Immature natural killer cell (primary cell): ENCODE measurements around the gene CLUH. TPM values are rescaled to one million over a fixed set of nuclear protein-coding genes. Genes with fewer than 3 reads are reported as not detected.

Source experiments
- DNase-seq, 3 donors: peaks; one replicate each; pipeline ENCODE4 v3.0.0; 2022; ENCODE audit warnings: mixed read lengths in 1 of 3
- H3K27ac Mint-ChIP-seq, 6 donors: one replicate each; pipeline ENCODE4 v1.8.0; 2020; ENCODE audit warnings: mixed read lengths in 6 of 6, mild to moderate bottlenecking in 5 of 6, inconsistent platforms in 4 of 6, moderate library complexity in 3 of 6
- H3K27me3 Mint-ChIP-seq, 3 donors: one replicate each; pipeline ENCODE4 v1.8.0; 2020 to 2021; ENCODE audit warnings: low read depth in 3 of 3, mild to moderate bottlenecking in 3 of 3, mixed read lengths in 3 of 3, moderate library complexity in 3 of 3, inconsistent platforms in 1 of 3
- H3K36me3 Mint-ChIP-seq, 3 donors: one replicate each; pipeline ENCODE4 v1.8.0; 2020; ENCODE audit warnings: mixed read lengths in 3 of 3, inconsistent platforms in 2 of 3, mild to moderate bottlenecking in 2 of 3
- H3K4me1 Mint-ChIP-seq, 2 donors: one replicate each; pipeline ENCODE4 v1.8.0; 2020; ENCODE audit warnings: inconsistent platforms in 2 of 2, mild to moderate bottlenecking in 2 of 2, mixed read lengths in 2 of 2, moderate library complexity in 1 of 2
- H3K4me3 Mint-ChIP-seq, 5 donors: one replicate each; pipeline ENCODE4 v1.8.0; 2020; ENCODE audit warnings: mild to moderate bottlenecking in 5 of 5, mixed read lengths in 5 of 5, inconsistent platforms in 3 of 5, moderate library complexity in 3 of 5
- H3K9me3 Mint-ChIP-seq, 6 donors: one replicate each; pipeline ENCODE4 v1.8.0; 2020; ENCODE audit warnings: mild to moderate bottlenecking in 6 of 6, mixed read lengths in 6 of 6, inconsistent platforms in 4 of 6, moderate library complexity in 3 of 6
- polyA plus RNA-seq, 3 donors: library from polyadenylated mRNA; unstranded; fragments of 300-500 nt; fragmentation: Illumina TruSeq; gene quantifications; one replicate each; pipeline ENCODE4 v1.2.3, GENCODE V29; 2021

CLUH gene
- polyA plus RNA-seq, 3 donors from 2014 or later: 4.6 to 11.6 (median 7.4) TPM

DNA sequence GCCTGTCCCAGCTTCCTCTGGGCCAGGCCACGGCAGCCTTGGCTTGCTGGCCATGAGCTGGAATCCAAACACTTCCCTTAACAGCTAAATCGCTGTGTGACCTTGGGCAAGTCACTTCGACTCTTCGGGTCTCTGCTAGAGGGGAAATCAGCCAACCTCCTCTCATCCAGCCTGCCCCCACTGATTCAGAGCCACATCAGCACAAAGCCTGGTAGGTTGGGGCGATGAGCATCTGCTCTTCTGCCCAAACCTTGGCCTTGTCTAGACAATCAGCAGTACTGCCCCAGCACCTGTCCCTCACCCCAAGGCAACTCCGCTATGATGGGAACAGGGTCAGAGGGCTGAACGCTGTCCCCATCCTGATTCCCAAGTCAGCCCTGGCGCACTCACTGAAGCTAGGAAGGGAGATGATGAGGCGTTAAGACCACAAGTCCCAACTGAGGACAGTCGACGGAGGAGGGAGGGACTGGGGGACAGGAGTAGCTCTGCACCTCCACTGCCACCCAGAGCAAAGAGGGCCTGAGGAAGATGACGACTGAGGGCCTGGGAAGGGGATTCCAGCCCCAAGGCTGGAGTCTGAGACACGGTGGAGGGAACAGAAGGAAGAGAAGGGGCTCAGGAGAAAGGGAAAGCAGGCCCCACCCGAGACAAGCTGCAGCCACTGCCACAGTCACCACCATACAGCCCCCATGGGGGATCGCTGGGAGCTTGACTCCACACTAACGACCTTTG, 1.3 kb downstream of the CLUH start:
- peaks cover 2 to 12% (median 5%) of the 10 kb centered on the region in 3 donors for H3K27me3 Mint-ChIP-seq
- H3K9me3 Mint-ChIP-seq: no peaks in the 10 kb centered on the region
- peaks cover 34 to 36% of the 10 kb centered on the region in 2 donors for H3K4me1 Mint-ChIP-seq
- DNase-seq: no peak
- H3K4me3 Mint-ChIP-seq: peak overlapping the region; percentile 80 to 87 (median 86)
- no peaks in the 10 kb centered on the region for H3K36me3 Mint-ChIP-seq
- H3K27ac Mint-ChIP-seq: peak overlapping the region; percentile 66 to 87 (median 76)

DNA sequence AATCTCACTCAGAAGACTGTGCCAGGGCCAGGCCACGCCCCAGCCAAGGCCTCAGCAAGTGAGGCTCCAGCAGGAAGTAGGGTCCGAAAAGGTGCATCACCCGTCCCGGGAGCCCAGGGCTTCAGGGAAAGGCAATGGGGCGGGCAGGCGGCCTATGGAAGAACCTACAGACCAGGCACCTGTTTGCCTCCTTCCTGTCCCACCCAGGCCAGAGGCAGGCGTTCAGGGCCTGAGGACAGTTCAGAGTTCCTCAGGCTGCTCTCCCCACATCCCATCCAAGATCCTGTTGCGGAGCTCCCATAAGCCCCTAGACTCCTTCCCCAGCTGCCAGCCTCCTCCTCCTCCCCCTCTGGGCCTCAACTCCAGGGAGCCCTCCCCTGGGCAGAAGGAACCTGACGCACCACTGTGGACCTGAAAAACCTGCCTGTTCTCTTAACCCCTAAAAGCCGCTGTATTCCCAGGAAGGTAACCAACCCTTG, 2.3 kb downstream of the CLUH start:
- Mint-ChIP-seq H3K4me3 (peak overlapping the region in 3 of 5 donors; percentile 55 to 87 (median 86)), H3K9me3 (no peaks in the 10 kb centered on the region), H3K27me3 (peaks cover 4 to 12% (median 5%) of the 10 kb centered on the region in 3 donors), H3K4me1 (peaks cover 34 to 37% of the 10 kb centered on the region in 2 donors), H3K36me3 (no peaks in the 10 kb centered on the region), H3K27ac (peak overlapping the region in 1 of 6 donors; percentile 40)
- no peak for DNase-seq

DNA sequence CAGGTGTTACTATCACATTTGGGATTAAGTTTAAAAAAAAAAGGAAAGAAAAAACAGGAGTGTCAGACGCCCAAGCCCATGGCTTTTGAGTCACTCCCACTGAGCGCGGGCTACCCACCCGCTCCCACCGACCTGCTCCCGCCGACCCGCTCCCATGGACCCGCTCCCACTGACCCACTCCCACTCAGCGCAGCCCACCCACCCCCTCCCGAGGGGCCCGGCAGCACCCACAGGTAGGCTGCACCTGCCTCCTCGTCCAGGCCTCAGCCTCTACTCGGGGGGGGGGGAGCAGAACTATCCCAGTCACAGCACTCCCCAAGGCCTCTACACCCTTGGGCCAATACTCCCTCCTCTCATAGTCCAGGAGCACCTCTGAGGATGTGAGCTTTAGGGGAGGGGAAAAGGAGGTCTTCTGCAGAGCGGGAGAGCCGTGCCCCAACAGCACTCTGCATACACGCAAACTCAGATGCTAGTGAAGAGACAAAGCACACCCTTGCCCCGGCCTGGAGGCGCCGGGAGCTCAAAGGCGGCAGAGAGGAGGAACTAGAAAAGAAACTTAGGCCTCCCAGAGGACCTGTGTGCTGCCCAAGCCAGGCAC, 2.9 kb downstream of the CLUH start:
- Mint-ChIP-seq H3K36me3 (no peaks in the 10 kb centered on the region), H3K4me1 (peaks cover 32 to 37% of the 10 kb centered on the region in 2 donors), H3K27me3 (peaks cover 4 to 12% (median 5%) of the 10 kb centered on the region in 3 donors), H3K9me3 (no peaks in the 10 kb centered on the region), H3K27ac (peak overlapping the region in 1 of 6 donors; percentile 53), H3K4me3 (peak overlapping the region in 1 of 5 donors; percentile 47)
- DNase-seq: no peak

DNA sequence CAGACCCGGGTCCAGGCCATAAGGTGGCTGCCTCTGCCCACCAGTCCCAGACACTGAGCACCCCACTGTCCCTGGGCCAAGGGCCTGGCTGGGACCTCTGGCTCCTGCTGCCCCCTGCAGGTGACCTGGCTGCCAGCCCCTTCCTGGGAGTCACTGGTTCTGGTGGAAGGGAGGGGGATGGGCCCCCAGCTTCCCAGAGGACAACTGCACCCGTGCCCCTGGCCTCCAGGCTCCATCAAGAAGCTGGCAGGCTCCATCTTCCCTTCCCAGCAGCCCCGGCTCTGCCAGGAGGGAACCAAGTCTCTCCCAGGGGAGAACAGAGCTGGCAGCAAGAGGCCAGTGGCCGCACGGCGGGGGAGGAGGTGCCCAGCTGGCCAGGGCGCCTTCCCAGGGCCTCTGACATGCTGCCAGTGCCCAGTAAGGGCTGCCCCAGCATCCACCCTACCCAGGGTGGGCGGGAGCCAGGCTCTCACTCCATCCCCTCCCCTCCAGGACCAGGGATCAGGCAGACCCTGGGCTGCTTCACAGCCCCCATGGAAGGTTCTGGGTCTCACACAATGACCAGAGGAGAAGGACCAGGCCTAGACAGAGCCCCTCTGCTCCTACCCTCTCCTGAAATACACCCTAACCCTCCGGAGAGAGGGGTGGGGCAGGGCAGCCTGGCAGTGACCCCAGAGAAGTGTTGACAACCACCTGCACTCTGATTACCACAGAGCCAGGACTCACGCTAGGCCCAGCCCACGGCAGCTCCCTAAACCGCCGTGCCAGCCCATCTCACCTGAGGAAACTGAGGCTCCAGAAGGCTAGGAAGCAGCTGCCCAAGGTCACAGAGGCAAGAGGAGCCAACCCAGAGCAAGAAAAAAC, 3.6 kb downstream of the CLUH start:
- DNase-seq: no peak
- no peaks in the 10 kb centered on the region for H3K9me3 Mint-ChIP-seq
- peaks cover 31 to 37% of the 10 kb centered on the region in 2 donors for H3K4me1 Mint-ChIP-seq

DNA sequence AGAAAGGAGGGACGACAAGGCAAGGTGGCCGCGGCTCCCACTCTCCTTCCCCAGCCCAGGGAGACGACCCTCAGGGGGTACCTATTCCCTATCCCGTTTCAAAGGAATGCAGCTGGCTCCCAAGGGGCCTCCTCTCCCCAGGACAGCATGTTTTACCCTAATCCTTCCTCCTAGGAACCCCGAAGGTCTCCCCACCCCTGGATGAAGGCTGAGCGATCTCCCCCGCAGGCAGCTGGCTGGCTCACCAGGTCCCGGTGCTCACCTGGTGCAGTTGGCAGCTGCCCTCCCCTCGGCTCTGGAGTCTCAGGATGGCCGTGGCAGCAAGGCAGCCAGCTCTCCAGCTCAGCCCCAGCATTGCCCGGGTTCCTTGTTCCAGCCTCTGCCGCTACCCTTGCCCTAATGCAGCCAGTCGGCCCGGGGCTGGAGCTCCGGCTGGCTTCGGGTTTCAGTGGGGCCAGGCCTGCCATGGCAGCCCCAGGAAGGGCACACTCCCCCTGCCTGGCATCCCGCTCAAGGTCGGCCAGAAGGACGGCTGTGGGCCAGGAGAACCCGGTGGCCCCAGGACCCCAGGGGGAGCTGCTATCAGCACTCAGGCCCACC, 4.6 kb downstream of the CLUH start:
- Mint-ChIP-seq H3K27me3 (peaks cover 4 to 10% (median 5%) of the 10 kb centered on the region in 3 donors), H3K4me1 (peaks cover 35 to 38% of the 10 kb centered on the region in 2 donors), H3K27ac (no peak overlapping the region), H3K36me3 (peaks cover 0 to 7% (median 0%) of the 10 kb centered on the region in 3 donors), H3K4me3 (no peak overlapping the region), H3K9me3 (no peaks in the 10 kb centered on the region)
- no peak for DNase-seq

More for the DNA sequence above, 3.6 kb downstream of the CLUH start:
- Mint-ChIP-seq H3K4me3 (peak overlapping the region in 1 of 5 donors; percentile 7), H3K36me3 (no peaks in the 10 kb centered on the region), H3K27ac (no peak overlapping the region), H3K27me3 (peaks cover 4 to 13% (median 5%) of the 10 kb centered on the region in 3 donors)

DNA sequence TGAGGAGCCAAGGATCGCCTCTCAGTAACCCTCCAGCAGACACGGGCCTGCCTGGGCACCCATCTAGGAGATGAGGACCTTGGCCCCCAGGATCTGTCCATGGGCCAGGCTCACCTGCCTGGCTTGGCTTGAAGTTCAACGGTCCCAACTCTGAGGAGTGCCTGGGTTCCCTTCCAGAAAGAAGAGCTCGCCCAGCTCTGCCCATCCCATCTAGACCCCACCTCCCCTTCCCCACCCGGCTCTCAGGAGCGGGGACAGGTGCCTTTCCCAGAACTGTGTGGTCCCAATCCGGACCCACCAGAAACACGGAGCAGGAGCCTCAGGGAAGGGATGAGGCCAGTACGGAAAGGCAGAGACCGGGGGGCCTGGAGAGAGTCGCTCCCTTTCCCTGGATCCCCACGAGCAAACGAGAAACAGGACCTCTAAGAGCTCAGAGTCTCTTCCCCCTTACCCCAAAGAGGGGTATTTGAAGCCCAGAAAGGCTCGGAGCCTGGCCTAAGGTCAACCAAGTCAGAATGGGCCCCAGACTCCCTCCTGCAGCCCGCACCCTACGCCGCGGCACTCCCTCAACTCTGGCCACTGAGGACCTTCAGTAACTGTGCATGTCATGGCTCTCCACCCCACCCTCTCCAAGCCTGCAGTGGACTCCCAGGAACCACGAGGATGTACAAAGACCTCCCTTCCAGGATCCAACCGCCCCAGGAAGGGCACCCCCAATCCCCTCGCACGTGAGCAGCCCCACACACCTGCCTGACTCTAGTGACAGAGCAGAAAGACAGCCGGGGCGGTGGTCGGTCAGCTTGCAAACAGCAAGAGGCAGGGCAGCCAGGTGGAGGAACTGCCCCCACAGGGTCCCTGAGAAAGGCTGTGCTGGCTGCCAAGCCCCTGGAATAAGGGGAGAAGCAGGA, 5.4 kb downstream of the CLUH start:
- Mint-ChIP-seq H3K9me3 (no peaks in the 10 kb centered on the region), H3K27ac (peak overlapping the region in 2 of 6 donors; percentile 13 to 81), H3K27me3 (peaks cover 4 to 10% (median 5%) of the 10 kb centered on the region in 3 donors), H3K36me3 (peaks cover 0 to 7% (median 0%) of the 10 kb centered on the region in 3 donors), H3K4me3 (no peak overlapping the region), H3K4me1 (peaks cover 35 to 37% of the 10 kb centered on the region in 2 donors)
- no peak for DNase-seq

DNA sequence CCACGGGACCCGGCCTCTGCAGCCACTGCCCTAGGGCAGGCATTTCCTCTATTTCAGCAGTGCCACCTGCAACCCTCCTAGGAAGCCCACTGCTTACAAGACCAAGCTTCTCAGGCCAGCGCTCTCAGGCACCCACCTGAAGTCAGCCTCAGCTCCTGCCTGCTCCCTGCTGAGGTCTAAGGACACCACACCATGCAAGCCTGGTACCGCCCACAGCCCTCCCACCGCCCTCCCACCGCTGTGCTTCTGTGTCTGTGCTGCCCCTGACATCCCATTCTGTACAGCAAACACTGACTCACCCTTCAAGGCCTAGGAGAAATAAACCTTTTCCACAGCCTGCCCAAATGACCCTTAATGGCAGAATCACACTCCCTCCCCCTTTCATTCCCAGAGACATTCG, 6.3 kb downstream of the CLUH start:
- Mint-ChIP-seq H3K27ac (peak overlapping the region in 3 of 6 donors; percentile 13 to 81 (median 37)), H3K9me3 (no peaks in the 10 kb centered on the region), H3K4me3 (no peak overlapping the region), H3K4me1 (peaks cover 27 to 30% of the 10 kb centered on the region in 2 donors), H3K36me3 (peaks cover 0 to 7% (median 0%) of the 10 kb centered on the region in 3 donors), H3K27me3 (peaks cover 2 to 5% (median 3%) of the 10 kb centered on the region in 3 donors)
- no peak for DNase-seq

DNA sequence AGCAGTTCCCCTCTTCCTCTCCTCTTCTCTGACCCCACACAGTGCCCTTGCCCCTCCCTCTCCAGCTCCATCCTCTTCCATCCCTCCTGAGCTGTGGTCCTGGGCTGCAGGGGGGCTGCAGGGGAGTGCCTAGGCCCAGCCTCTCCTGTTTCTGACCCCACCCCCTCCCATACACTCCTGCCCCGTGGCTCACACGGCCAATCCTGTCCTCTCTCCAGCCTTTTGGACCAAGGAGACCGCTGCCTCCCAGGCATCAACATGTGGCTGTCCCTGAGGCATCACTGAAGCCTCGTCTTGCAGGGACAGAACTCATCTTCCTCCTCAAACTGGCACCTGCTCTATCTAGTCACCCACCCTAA, 6.7 kb downstream of the CLUH start:
- Mint-ChIP-seq H3K27ac (peak overlapping the region in 1 of 6 donors; percentile 86), H3K9me3 (no peaks in the 10 kb centered on the region), H3K27me3 (peaks cover 1 to 5% (median 2%) of the 10 kb centered on the region in 3 donors), H3K36me3 (peaks cover 0 to 7% (median 0%) of the 10 kb centered on the region in 3 donors), H3K4me1 (peaks cover 23 to 26% of the 10 kb centered on the region in 2 donors), H3K4me3 (no peak overlapping the region)
- no peak for DNase-seq

DNA sequence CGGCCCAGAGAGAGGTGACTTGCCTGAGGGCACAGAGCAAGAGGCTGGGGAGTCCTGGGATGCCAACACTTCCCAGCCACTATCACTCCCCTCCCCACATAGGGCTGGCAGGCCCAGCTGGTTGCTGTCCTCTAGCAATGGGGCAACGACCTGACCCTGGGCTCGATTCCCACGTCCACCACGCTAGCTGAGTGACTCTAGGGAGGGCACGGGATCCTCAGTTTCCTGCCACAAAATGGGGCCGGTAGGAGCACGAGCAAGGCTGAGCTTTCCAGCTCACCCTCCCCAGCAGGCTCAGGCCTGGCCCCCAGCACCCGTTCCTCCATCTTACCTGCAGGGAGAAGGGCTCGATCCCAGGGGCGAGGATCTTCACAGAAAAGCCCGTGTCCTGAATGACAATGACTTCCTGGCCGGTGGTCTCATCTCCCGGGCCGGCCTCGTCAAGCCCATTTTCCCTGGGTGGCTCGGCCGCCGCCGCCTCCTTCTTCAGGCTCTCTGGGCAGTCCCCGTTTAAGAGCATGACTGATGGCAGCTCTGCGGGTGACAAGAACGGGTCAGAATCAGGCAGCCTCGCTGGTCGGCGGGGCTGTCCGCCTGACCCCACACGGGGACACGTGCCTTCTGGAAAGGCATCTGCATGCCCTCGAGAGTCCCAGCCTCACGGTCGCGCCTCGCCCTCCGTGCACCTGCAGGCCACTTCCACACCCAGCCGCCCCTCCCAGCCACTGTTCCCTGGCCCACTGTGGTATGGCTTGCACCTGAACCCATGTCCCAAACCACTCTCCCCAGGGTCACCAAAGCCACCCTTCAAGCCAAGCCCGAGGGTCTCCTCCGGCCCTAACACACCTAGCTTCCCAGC, 7.3 kb downstream of the CLUH start:
- Mint-ChIP-seq H3K9me3 (no peaks in the 10 kb centered on the region), H3K27ac (no peak overlapping the region), H3K27me3 (peaks cover 1 to 4% (median 2%) of the 10 kb centered on the region in 3 donors), H3K36me3 (peaks cover 0 to 7% (median 0%) of the 10 kb centered on the region in 3 donors), H3K4me3 (no peak overlapping the region), H3K4me1 (peaks cover 17 to 20% of the 10 kb centered on the region in 2 donors)
- DNase-seq: no peak

DNA sequence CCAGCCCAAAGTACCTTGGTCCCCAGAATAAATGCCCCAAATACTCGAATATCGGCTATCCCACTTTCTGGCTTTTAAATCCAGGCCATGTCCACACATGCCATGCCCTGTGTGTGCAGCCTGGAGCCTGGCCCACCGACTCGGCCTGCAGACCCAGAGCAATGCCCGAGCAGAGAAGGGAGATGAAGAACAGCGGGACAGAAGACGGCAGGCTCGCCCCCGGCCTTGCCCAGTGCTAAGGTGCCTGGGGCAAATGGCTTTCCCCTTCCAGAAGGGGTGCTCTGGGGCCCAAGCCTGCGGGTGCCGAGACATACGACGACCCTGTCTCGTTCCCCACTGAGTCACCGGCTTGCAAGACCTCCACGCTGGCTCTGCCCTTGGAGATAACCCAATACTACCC, 8.0 kb downstream of the CLUH start:
- H3K4me1 Mint-ChIP-seq: peaks cover 12 to 15% of the 10 kb centered on the region in 2 donors
- H3K27me3 Mint-ChIP-seq: peaks cover 1 to 4% (median 2%) of the 10 kb centered on the region in 3 donors
- H3K9me3 Mint-ChIP-seq: no peaks in the 10 kb centered on the region

DNA sequence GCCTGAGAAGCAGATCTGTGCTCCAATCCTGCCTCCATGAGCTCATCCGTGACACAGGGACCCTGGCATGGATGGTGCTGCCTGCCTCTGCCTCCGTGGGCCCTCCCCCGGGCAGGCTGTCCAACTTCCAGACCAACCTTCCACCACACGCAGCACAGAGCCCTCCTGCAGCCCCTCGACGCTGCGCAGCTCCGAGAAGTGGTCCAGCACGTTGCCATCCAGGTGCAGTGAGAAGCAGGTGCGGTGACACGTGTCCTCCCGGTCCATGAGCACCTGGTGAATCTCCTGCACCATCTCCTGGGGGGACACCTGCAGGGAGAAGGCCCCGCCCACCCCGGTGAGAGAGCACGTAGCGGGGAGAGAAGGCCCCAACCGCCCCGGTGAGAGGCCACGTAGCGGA, 8.4 kb downstream of the CLUH start:
- no peak overlapping the region for H3K4me3 Mint-ChIP-seq
- H3K9me3 Mint-ChIP-seq: no peaks in the 10 kb centered on the region
- H3K27me3 Mint-ChIP-seq: peaks cover under 1 to 4% (median 2%) of the 10 kb centered on the region in 3 donors
- peaks cover 10 to 15% of the 10 kb centered on the region in 2 donors for H3K4me1 Mint-ChIP-seq
- peaks cover 0 to 7% (median 0%) of the 10 kb centered on the region in 3 donors for H3K36me3 Mint-ChIP-seq
- no peak overlapping the region for H3K27ac Mint-ChIP-seq
- no peak for DNase-seq

More for the DNA sequence above, 8.0 kb downstream of the CLUH start:
- Mint-ChIP-seq H3K4me3 (no peak overlapping the region), H3K27ac (peak overlapping the region in 1 of 6 donors; percentile 51), H3K36me3 (peaks cover 0 to 7% (median 0%) of the 10 kb centered on the region in 3 donors)
- no peak for DNase-seq
